Gastroesophageal sphincter (tissue), 4 donors: ENCODE measurements around the gene UTP25. TPM values are rescaled to one million over a fixed set of nuclear protein-coding genes. Genes with fewer than 3 reads are reported as not detected.

Source experiments
- total RNA-seq, 4 donors: library from RNA; depleted of rRNA; stranded (reverse); fragments of >200 nt; gene quantifications; one replicate each; pipeline ENCODE4 v1.1.0, GENCODE V29; 2016

Gene UTP25
- total RNA-seq, 4 donors from 2014 or later: 4.5 to 8.7 (median 8.0) TPM

Other genes with a start within 250 kb of the UTP25 start
- gene CAMK1G, start 244.3 kb upstream of the UTP25 start, total RNA-seq: 1 to 10 TPM in 2 of 4 donors, under 1 TPM in 2; 0.19 to 6.8 (median 0.84) TPM
- 10 to 100 TPM in 1 of 4 donors, under 1 TPM in 3; 0.13 to 11.6 (median 0.35) TPM for gene LAMB3, start 175.5 kb upstream of the UTP25 start, total RNA-seq
- gene G0S2, start 152.6 kb upstream of the UTP25 start, total RNA-seq: 10 to 100 TPM in 2 of 4 donors, 1 to 10 TPM in 2; 6.0 to 95.2 (median 11.0) TPM
- gene HSD11B1, start 123.1 kb upstream of the UTP25 start, total RNA-seq: 10 to 100 TPM in 2 of 4 donors, 1 to 10 TPM in 2; 5.0 to 17.8 (median 8.9) TPM
- gene TRAF3IP3, start 71.9 kb upstream of the UTP25 start, total RNA-seq: 1 to 10 TPM in 3 of 4 donors, under 1 TPM in 1; 0.77 to 5.7 (median 3.5) TPM
- gene C1orf74, start 43.4 kb upstream of the UTP25 start, total RNA-seq: 1 to 10 TPM in 1 of 4 donors, under 1 TPM in 3; 0.64 to 1.3 (median 0.87) TPM
- gene IRF6, start 21.8 kb upstream of the UTP25 start, total RNA-seq: 1 to 10 TPM; 1.2 to 6.8 (median 2.8) TPM
- gene SYT14, start 110.2 kb downstream of the UTP25 start, total RNA-seq: under 1 TPM in 2 of 4 donors, not detected in 2; under 0.01 to 0.27 TPM